Loucy (cell line): Measurements from ENCODE around the gene FTSJ3.
A peak's percentile ranks its signal among the peaks of the same experiment; 100 is the strongest.

Experiments used
- H2AFZ ChIP-seq: fragments of 200-600 bp; sonication (generic); 2 replicates; pipeline ENCODE4 v1.6.0; 2016; ENCODE audit warnings: antibody characterized with exemption, mild to moderate bottlenecking, low read length, moderate library complexity
- H3F3A ChIP-seq: fragments of 200-600 bp; 2 replicates; pipeline ENCODE4 v1.6.0; 2016; ENCODE audit warnings: antibody characterized with exemption, low read depth, mild to moderate bottlenecking
- H3K27me3 ChIP-seq: fragments of 200-600 bp; sonication (generic); 2 replicates; pipeline ENCODE4 v1.6.1; 2014; ENCODE audit warnings: low read length, mild to moderate bottlenecking; ENCODE audit not compliant: insufficient read depth, poor library complexity, severe bottlenecking
- H3K36me3 ChIP-seq: fragments of 200-600 bp; sonication (generic); 2 replicates; pipeline ENCODE4 v1.6.1; 2016; ENCODE audit warnings: low read length; ENCODE audit not compliant: insufficient read depth
- H3K4me1 ChIP-seq: fragments of 200-600 bp; sonication (generic); 2 replicates; pipeline ENCODE4 v1.5.1; 2014; ENCODE audit warnings: low read length, mild to moderate bottlenecking; ENCODE audit not compliant: insufficient read depth, poor library complexity, severe bottlenecking
- H3K4me2 ChIP-seq: fragments of 200-600 bp; sonication (generic); 2 replicates; pipeline ENCODE4 v1.6.0; 2014; ENCODE audit warnings: antibody characterized with exemption, low read length, low read depth, mild to moderate bottlenecking; ENCODE audit not compliant: poor library complexity, severe bottlenecking
- H3K4me3 ChIP-seq: fragments of 200-600 bp; sonication (generic); 2 replicates; pipeline ENCODE4 v1.5.1; 2014; ENCODE audit warnings: low read length, mild to moderate bottlenecking, mixed read lengths; ENCODE audit not compliant: poor library complexity, severe bottlenecking
- H3K79me2 ChIP-seq: fragments of 200-600 bp; sonication (generic); 2 replicates; pipeline ENCODE4 v1.6.1; 2014; ENCODE audit warnings: low read length; ENCODE audit not compliant: insufficient read depth
- H3K9ac ChIP-seq: fragments of 200-600 bp; sonication (generic); 2 replicates; pipeline ENCODE4 v1.6.0; 2014; ENCODE audit warnings: mild to moderate bottlenecking, low read depth, low read length, moderate library complexity; ENCODE audit not compliant: poor library complexity, severe bottlenecking
- H3K9me2 ChIP-seq: fragments of 200-600 bp; sonication (generic); replicated peaks from 2 replicates; pipeline ENCODE4 v1.6.1; 2016; ENCODE audit warnings: low read depth, low read length, mixed read lengths
- H3K9me3 ChIP-seq: fragments of 200-600 bp; sonication (generic); 2 replicates; pipeline ENCODE4 v1.6.1; 2014; ENCODE audit warnings: mild to moderate bottlenecking, antibody characterized with exemption, low read length, low read depth; ENCODE audit not compliant: insufficient read depth
- H4K20me1 ChIP-seq: fragments of 200-600 bp; sonication (generic); 2 replicates; pipeline ENCODE4 v1.6.0; 2014; ENCODE audit warnings: antibody characterized with exemption, low read length, mild to moderate bottlenecking; ENCODE audit not compliant: insufficient read depth, poor library complexity, severe bottlenecking
- EZH2phosphoT487 ChIP-seq: fragments of 200-600 bp; IDR thresholded peaks from 2 replicates; pipeline ENCODE4 v1.6.1; 2018; ENCODE audit warnings: antibody characterized with exemption, mild to moderate bottlenecking, moderate library complexity, borderline replicate concordance
- TF ChIP-seq, protein P1 (sequence below): fragments of 200-600 bp; sonication (generic); conservative IDR thresholded peaks from 2 replicates; pipeline ENCODE4 v1.5.1; 2014; ENCODE audit warnings: mild to moderate bottlenecking, antibody characterized with exemption, low read length

FTSJ3 gene

DNA sequence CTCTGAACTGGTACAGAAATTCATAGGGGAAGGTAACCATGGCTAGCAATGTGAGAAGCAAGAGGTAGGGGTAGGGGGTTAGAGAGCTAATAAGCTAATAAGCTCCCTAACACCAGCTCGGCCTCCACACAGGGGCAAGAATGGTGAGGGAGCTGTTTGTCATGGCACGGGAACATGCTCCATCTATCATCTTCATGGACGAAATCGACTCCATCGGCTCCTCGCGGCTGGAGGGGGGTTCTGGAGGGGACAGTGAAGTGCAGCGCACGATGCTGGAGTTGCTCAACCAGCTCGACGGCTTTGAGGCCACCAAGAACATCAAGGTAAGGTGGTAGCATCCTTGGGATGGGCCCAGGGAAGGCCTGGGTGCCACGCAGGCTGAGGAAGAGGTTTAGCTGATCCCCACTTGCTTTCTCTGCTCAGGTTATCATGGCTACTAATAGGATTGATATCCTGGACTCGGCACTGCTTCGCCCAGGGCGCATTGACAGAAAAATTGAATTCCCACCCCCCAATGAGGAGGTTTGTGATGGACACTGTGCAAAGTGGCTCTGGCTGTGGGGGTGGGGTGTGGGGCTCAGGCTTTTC lies 3.5 kb upstream of the FTSJ3 start:
- H3K36me3 ChIP-seq: peaks cover 59% of the 10 kb centered on the region
- no peaks in the 10 kb centered on the region for H3F3A ChIP-seq
- peaks cover 53% of the 10 kb centered on the region for H3K4me1 ChIP-seq
- H3K9me3 ChIP-seq: no peaks in the 10 kb centered on the region
- peak overlapping the region; percentile 87 for H3K4me3 ChIP-seq
- peaks cover 89% of the 10 kb centered on the region for H3K79me2 ChIP-seq
- H4K20me1 ChIP-seq: peaks cover 31% of the 10 kb centered on the region
- H3K4me2 ChIP-seq: peak overlapping the region; percentile 82
- no peaks in the 10 kb centered on the region for H3K27me3 ChIP-seq
- H2AFZ ChIP-seq: no peak overlapping the region
- no peaks in the 10 kb centered on the region for H3K9me2 ChIP-seq
- TF ChIP-seq, protein P1, sequence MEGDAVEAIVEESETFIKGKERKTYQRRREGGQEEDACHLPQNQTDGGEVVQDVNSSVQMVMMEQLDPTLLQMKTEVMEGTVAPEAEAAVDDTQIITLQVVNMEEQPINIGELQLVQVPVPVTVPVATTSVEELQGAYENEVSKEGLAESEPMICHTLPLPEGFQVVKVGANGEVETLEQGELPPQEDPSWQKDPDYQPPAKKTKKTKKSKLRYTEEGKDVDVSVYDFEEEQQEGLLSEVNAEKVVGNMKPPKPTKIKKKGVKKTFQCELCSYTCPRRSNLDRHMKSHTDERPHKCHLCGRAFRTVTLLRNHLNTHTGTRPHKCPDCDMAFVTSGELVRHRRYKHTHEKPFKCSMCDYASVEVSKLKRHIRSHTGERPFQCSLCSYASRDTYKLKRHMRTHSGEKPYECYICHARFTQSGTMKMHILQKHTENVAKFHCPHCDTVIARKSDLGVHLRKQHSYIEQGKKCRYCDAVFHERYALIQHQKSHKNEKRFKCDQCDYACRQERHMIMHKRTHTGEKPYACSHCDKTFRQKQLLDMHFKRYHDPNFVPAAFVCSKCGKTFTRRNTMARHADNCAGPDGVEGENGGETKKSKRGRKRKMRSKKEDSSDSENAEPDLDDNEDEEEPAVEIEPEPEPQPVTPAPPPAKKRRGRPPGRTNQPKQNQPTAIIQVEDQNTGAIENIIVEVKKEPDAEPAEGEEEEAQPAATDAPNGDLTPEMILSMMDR: no peak
- no peak for TF ChIP-seq EZH2phosphoT487
- peak overlapping the region; percentile 89 for H3K9ac ChIP-seq

DNA sequence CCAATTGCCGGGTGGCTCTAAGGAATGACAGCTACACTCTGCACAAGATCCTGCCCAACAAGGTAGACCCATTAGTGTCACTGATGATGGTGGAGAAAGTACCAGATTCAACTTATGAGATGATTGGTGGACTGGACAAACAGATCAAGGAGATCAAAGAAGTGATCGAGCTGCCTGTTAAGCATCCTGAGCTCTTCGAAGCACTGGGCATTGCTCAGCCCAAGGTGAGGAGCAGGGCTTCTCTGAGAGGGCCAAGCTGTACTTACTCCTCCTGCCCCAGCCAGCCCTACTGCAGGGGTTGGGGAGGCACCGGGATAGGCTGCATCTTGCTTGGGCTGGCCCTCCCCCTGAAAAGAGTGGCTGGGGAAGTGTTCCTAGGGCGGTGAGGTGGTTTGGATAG lies 2.8 kb upstream of the FTSJ3 start:
- H3K9ac ChIP-seq: peak overlapping the region; percentile 89
- H3K9me3 ChIP-seq: no peaks in the 10 kb centered on the region
- no peak overlapping the region for H2AFZ ChIP-seq
- peaks cover 36% of the 10 kb centered on the region for H4K20me1 ChIP-seq
- no peaks in the 10 kb centered on the region for H3K27me3 ChIP-seq
- H3F3A ChIP-seq: no peaks in the 10 kb centered on the region
- TF ChIP-seq EZH2phosphoT487: no peak
- TF ChIP-seq, protein P1: no peak
- H3K9me2 ChIP-seq: no peaks in the 10 kb centered on the region
- H3K4me1 ChIP-seq: peaks cover 60% of the 10 kb centered on the region
- H3K36me3 ChIP-seq: peaks cover 57% of the 10 kb centered on the region
- H3K4me2 ChIP-seq: peak overlapping the region; percentile 82
- peak overlapping the region; percentile 87 for H3K4me3 ChIP-seq
- peaks cover 89% of the 10 kb centered on the region for H3K79me2 ChIP-seq

DNA sequence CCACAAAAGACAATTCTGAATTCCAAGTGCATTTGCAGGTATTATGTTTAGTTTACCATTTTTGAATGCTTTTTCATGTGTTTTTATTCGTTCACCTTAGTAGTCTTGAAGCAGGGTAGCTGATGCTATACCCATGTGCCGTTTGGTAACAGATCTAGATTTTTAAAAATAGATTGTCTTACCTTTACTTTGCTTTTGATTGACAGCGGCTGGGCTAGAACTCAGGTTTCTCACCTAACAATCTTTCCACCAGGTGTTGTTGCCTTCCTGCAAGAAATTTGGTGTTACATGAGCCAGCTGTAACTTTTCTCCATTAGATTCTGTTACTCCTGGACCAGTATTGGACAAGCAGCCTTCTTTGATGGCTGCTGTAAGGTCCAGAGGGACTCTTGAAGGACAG lies 1.5 kb upstream of the FTSJ3 start:
- H4K20me1 ChIP-seq: peaks cover 36% of the 10 kb centered on the region
- no peaks in the 10 kb centered on the region for H3K9me2 ChIP-seq
- no peaks in the 10 kb centered on the region for H3K27me3 ChIP-seq
- no peaks in the 10 kb centered on the region for H3F3A ChIP-seq
- peak overlapping the region; percentile 87 for H3K4me3 ChIP-seq
- H2AFZ ChIP-seq: no peak overlapping the region
- peaks cover 61% of the 10 kb centered on the region for H3K36me3 ChIP-seq
- H3K9ac ChIP-seq: peak overlapping the region; percentile 89
- TF ChIP-seq EZH2phosphoT487: no peak
- TF ChIP-seq, protein P1: no peak
- H3K4me1 ChIP-seq: peaks cover 68% of the 10 kb centered on the region
- H3K9me3 ChIP-seq: no peaks in the 10 kb centered on the region
- H3K79me2 ChIP-seq: peaks cover 92% of the 10 kb centered on the region
- H3K4me2 ChIP-seq: peak overlapping the region; percentile 82
